MV-4-11 (cell line): ENCODE data around the gene GLRX5.

Experiments used
- DNase-seq: peaks from one replicate; lab custom pipeline; 2025; lab: John Stamatoyannopoulos, UW

Gene GLRX5

GRCh38 chr14:95534299-95535225, at the start of gene GLRX5:
TSS of gene GLRX5 (plus strand) at chr14:95535050. CDS start at chr14:95535090, 40 bp downstream.
- peak; percentile 100 for DNase-seq

DNA sequence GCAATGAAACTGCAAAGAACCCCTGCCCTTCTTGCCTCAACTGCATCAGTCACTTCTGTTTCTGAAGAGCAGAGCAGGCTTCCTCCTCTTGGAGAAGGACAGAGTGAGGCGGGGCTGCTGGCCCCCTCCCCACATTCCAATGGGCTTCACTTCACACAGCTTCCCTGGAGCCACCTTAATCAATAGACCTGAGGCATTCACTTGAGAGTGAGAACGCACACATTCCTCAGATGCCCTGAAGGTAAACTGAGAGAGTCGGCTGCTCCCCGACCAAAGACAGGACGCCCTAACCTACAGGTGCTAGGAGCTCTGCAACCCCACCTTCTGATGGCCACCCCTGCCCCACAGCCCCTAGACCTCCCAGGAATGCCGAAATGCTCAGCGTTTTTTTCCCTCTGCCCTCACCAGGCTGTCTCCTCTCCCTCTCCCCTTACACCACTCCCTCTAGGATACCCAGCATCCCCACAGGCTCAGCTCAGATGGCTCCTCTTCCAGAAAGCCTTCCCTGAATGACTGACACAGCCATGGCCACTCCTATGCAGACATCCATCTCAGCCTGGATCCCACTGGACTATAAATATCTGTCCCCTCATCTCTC, 49.5 kb upstream of the GLRX5 start:
- DNase-seq, result no peak

DNA sequence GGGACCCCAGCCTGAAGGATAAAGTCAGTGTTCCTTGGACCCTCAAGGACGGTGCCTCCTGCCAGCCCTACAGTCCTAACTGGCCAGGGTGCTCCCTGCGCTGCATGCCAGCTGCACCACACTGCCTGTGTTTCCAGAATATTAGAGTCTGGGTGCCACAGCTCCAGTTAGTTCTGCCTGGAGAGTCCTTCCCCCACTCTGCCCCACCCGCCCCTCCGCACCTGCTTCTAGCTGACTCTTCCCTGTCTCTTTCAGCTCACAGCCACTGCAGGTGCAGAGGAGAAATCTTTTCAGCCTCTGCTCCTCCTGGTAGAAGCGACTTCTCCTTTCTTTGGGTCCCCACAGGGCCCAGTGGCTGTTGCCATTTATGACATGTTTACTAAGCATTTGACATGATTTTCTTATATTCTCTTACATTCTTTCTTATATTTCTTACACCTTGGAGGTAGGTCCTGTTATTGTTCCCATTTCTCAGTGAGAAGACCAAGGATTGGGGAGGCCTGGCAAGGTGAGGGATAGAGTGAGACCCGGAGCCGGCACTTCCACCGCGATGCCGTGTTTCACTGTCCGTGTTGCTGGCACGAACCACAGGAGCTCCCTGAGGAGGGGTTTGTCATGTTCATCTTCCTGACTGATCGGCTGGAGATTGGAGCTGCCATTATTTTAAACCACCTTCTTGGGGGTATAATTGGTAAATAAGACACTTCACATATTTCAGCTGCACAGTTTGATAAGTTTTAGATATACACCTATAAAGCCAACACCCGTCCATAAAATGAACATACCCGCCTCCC, 47.8 kb upstream of the GLRX5 start:
- no peak for DNase-seq

DNA sequence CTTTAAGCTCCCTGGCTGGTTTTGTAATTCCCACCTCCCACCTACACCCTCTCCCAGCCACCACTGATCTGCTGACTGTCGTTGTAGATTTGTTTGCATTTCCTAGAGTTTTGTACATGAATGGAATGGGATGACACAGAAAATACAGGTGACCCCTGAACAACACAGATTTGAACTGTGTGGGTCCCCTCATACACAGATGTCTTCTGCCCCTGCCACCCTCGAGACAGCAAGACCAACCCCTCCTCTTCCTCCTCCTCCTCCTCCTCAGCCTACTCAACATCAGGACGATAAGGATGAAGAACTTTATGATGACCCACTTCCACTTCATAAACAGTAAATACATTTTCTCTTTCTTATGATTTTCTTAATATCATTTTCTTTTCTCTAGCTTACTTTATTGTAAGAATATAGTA, 47.2 kb upstream of the GLRX5 start:
- DNase-seq, result no peak

GRCh38 chr14:95488376-95489213, 46.3 kb upstream of the GLRX5 start:
- DNase-seq, result no peak

DNA sequence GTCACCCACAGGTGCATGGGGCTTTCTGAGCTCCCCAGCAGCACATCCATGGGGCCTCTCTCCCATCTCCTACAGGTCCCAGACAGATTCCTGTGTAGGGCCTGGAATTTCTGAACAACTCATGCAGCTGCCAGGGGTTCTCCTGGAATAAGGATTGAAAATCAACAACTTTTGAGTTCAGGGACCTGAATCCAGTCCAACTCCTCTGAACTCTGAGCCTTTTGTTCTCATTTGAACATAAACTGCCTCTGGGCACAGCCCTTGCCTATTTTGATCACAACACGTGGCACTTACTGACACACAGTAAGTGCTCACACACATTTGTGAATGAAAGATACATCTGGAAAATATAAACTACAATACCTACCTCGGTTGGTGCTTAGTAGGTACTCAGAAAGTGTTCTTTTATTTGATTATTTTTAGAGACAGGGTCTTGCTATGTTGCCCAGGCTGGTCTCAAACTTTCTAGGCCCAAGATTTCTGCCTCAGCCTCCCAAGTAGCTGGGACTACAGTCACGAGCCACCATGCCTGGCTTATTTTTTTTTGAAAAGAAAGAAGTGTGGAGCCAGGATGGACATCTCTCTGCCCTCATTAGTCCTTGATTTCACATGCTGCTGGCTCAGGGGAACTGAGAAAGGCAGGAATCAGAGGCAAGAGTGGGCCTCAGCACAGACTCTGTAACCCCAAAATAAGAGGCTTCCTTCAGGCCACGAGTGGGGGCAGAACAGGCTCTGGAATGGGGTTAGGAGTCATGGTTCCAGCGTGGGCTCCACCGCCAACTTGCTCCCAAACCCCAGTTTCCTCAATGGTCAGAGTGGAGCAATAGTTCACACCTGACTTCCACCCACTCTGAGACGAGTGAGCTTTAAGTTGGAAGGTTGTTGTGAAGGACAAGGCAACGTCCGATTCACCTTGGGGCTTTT, 45.4 kb upstream of the GLRX5 start:
- no peak for DNase-seq

DNA sequence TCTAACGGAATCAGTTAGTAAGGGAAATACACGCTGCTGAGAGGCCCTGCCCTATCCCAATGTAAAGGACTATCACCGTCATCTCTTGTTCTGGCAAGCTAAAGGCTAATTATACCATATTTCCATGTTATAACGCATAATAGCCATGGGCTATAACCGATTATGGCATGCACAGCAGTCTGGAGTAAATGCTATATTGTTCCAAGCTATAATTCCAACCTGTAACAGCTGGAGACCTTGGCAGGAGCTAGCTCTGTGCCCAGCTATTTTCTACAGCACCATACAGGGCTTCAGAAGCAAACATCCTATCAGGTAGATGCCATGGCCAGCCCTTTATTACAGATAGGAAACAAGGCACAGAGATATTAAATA, 44.7 kb upstream of the GLRX5 start:
- no peak for DNase-seq

- no peak for DNase-seq
These were observed 44.0 kb upstream of the GLRX5 start for GRCh38 chr14:95490727-95491451.

GRCh38 chr14:95491936-95492608, 42.8 kb upstream of the GLRX5 start:
- DNase-seq, result no peak

GRCh38 chr14:95493503-95493902, 41.3 kb upstream of the GLRX5 start:
- no peak for DNase-seq

- DNase-seq, result no peak
These were observed 40.9 kb upstream of the GLRX5 start for GRCh38 chr14:95493976-95494375.

DNA sequence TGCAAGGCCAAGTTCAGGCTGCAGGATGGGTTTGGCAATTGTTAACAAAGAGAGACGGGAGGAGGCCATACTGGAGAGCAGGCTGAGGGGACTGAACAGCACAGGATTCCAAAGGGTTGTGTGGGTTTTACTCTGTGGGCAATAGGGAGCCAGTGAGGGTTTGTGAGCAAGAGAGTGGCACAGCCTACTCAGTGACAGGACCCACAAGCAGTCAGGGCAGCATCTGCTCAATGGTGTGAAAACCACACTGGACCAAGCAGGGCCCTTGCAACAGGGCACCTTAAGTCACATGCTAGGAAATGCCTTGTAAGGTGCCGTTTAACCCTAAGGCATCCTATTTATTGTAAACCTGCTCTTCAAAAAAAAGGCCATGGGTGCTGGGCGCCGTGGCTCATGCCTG, 40.4 kb upstream of the GLRX5 start:
- DNase-seq, result no peak

DNA sequence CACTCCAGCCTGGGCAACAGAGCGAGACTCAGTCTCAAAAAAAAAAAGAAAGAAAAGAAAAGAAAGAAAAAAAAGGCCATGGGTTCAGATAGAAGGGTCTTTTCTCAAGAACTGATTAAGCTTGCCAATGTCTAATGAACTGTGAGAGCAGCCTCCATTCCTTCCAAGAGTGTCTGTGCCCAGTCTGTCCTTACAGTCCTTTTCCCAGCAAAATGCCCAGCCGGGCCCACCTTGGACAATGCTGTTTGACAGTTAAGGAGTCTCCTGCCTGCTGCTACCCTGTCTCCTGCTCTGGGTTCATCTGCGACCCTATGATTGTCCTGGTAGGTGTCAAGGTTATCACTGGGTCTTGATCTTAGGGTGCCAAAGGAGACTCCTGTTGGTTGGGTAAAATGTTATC, 39.8 kb upstream of the GLRX5 start:
- no peak for DNase-seq

GRCh38 chr14:95495538-95496025, 39.3 kb upstream of the GLRX5 start:
- peak; percentile 93 for DNase-seq

GRCh38 chr14:95496111-95496681, 38.7 kb upstream of the GLRX5 start:
- peak; percentile 22 for DNase-seq

DNA sequence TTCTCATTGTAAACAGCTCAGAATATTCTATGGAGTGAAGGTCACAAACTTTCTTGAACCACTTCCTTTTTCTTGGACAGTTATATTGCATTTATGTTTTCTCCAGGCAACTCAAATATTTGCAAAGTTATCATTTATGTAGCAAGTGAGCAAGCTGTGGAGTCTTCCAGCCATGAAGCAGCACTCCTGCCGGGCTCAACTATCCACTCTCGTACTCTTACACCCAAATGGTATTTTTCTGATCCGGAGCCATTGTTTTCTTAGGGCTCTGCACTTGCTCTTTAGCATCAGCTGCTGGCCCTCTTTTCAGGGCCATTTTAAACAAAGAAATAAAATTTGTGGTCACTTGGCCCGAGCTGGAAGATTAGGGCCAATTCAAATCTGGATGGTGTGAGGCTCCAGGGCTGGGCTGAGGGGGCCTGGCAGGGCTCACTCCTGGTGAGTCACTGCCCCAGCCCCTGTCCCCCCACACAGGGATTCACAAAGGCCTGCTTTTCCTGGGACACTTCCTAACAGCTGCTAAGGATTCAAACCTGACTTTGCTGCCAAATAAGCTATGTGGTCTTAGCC, 38.1 kb upstream of the GLRX5 start:
- DNase-seq, result peak; percentile 56

- peak; percentile 36 for DNase-seq
These were observed 37.3 kb upstream of the GLRX5 start for GRCh38 chr14:95497561-95498011.

- no peak for DNase-seq
These were observed 36.1 kb upstream of the GLRX5 start for GRCh38 chr14:95498622-95499353.
